Thymus (tissue), 11 donors: ENCODE results near the gene ANAPC2. TPM values are rescaled to one million over a fixed set of nuclear protein-coding genes. Genes with fewer than 3 reads are reported as not detected.
A peak's percentile ranks its signal among the peaks of the same experiment; 100 is the strongest.

Experiments used
- DNase-seq, 9 donors: peaks; one replicate each; pipeline ENCODE4 v3.0.0-alpha.2; 2013; ENCODE audit warnings: low spot score in 9 of 9, low read depth in 6 of 9, missing footprints in 1 of 9
- H3K27ac ChIP-seq, 2 donors: one replicate each; pipeline ENCODE4 v1.5.1; 2013; ENCODE audit warnings: control low read depth in 1 of 2, low read depth in 1 of 2, low read length in 1 of 2, mild to moderate bottlenecking in 1 of 2, moderate library complexity in 1 of 2
- H3K27me3 ChIP-seq, 2 donors: one replicate each; pipeline ENCODE4 v1.5.1; 2013; ENCODE audit warnings: low read length in 1 of 2; ENCODE audit not compliant: control insufficient read depth in 2 of 2, insufficient read depth in 1 of 2
- H3K36me3 ChIP-seq, 2 donors: one replicate each; pipeline ENCODE4 v1.5.1; 2013; ENCODE audit warnings: low read length in 1 of 2, mild to moderate bottlenecking in 1 of 2, moderate library complexity in 1 of 2; ENCODE audit not compliant: control insufficient read depth in 2 of 2, insufficient read depth in 2 of 2
- H3K4me1 ChIP-seq, 2 donors: one replicate each; pipeline ENCODE4 v1.5.1; 2013; ENCODE audit warnings: low read length in 2 of 2; ENCODE audit not compliant: control insufficient read depth in 2 of 2, insufficient read depth in 2 of 2
- H3K4me3 ChIP-seq, 2 donors: one replicate each; pipeline ENCODE4 v1.5.1; 2013; ENCODE audit warnings: low read length in 2 of 2, control low read depth in 1 of 2, mild to moderate bottlenecking in 1 of 2
- H3K9me3 ChIP-seq, 2 donors: one replicate each; pipeline ENCODE4 v1.5.1; 2013; ENCODE audit warnings: low read length in 1 of 2, mild to moderate bottlenecking in 1 of 2; ENCODE audit not compliant: control insufficient read depth in 2 of 2, insufficient read depth in 1 of 2
- WGBS: extraction: QIAGEN DNeasy Blood & Tissue Kit; methylation state at CpG from one replicate; pipeline ENCODE4 v1.1.7; 2013; 5-methylcytosine and 5-hydroxymethylcytosine counted together
- polyA plus RNA-seq: library from polyadenylated mRNA; stranded (reverse); fragments of 200-250 nt; gene quantifications from one replicate; pipeline ENCODE4 v1.2.3, GENCODE V29; 2013
- total RNA-seq: library from RNA; stranded (reverse); fragments of 120-200 nt; gene quantifications from one replicate; pipeline ENCODE4 v1.2.4, GENCODE V29; 2013
- donor health status: healthy.

ANAPC2 gene
- total and polyA plus RNA-seq, 2 donors: 19.1 to 69.4 TPM

GRCh38 chr9:137172901-137173795, 15.2 kb downstream of the ANAPC2 start:
- Histone ChIP-seq H3K27me3 (peaks cover 31 to 76% of the 10 kb centered on the region in 2 donors), H3K27ac (peak overlapping the region in 1 of 2 donors; percentile 26), H3K4me1 (peaks cover 46 to 55% of the 10 kb centered on the region in 2 donors), H3K4me3 (no peak overlapping the region), H3K9me3 (no peaks in the 10 kb centered on the region), H3K36me3 (peaks cover under 1 to 13% of the 10 kb centered on the region in 2 donors)
- no peak for DNase-seq
- WGBS: 18% methylated on average over 21 of the region's 21 CpGs

GRCh38 chr9:137171149-137171900, 17.0 kb downstream of the ANAPC2 start:
- WGBS: 79% methylated on average over 22 of the region's 22 CpGs
- H3K27ac ChIP-seq: no peak overlapping the region
- H3K4me3 ChIP-seq: no peak overlapping the region
- peaks cover 47 to 55% of the 10 kb centered on the region in 2 donors for H3K4me1 ChIP-seq
- DNase-seq: no peak
- no peaks in the 10 kb centered on the region for H3K9me3 ChIP-seq
- peaks cover 49 to 94% of the 10 kb centered on the region in 2 donors for H3K27me3 ChIP-seq
- H3K36me3 ChIP-seq: no peaks in the 10 kb centered on the region

- Histone ChIP-seq H3K4me3 (no peak overlapping the region), H3K4me1 (peaks cover 45 to 48% of the 10 kb centered on the region in 2 donors), H3K9me3 (no peaks in the 10 kb centered on the region), H3K27ac (no peak overlapping the region), H3K27me3 (peaks cover 54 to 98% of the 10 kb centered on the region in 2 donors), H3K36me3 (no peaks in the 10 kb centered on the region)
- no peak for DNase-seq
- 68% methylated on average over 14 of the region's 14 CpGs for WGBS
These were observed 17.7 kb downstream of the ANAPC2 start for GRCh38 chr9:137170486-137171148.

- Histone ChIP-seq H3K27me3 (peaks cover 56 to 98% of the 10 kb centered on the region in 2 donors), H3K4me3 (peak within 1 kb of the TSS in 1 of 2 donors; percentile 17), H3K36me3 (no peaks in the 10 kb centered on the region), H3K9me3 (no peaks in the 10 kb centered on the region), H3K4me1 (peaks cover 38 to 41% of the 10 kb centered on the region in 2 donors), H3K27ac (no peak within 1 kb of the TSS)
- 25% methylated on average over 41 of the region's 41 CpGs for WGBS
- no peak for DNase-seq
These were observed 18.4 kb downstream of the ANAPC2 start, which contains the start of gene LRRC26 for GRCh38 chr9:137169896-137170358. LRRC26 (minus strand) TSS chr9:137170051; CDS start chr9:137169943, 108 bp downstream.

- H3K36me3 ChIP-seq: no peaks in the 10 kb centered on the region
- H3K27me3 ChIP-seq: peaks cover 60 to 100% of the 10 kb centered on the region in 2 donors
- H3K4me1 ChIP-seq: peaks cover 32 to 35% of the 10 kb centered on the region in 2 donors
- DNase-seq: no peak
- WGBS: under 1% methylated on average over 124 of the region's 124 CpGs
- peak overlapping the region in 1 of 2 donors; percentile 17 for H3K4me3 ChIP-seq
- no peaks in the 10 kb centered on the region for H3K9me3 ChIP-seq
- H3K27ac ChIP-seq: no peak overlapping the region
These were observed 19.2 kb downstream of the ANAPC2 start for GRCh38 chr9:137168904-137169856.

- under 1% methylated on average over 36 of the region's 36 CpGs for WGBS
- H3K36me3 ChIP-seq: no peaks in the 10 kb centered on the region
- peaks cover 63 to 100% of the 10 kb centered on the region in 2 donors for H3K27me3 ChIP-seq
- no peak overlapping the region for H3K27ac ChIP-seq
- DNase-seq: no peak
- peaks cover 26 to 28% of the 10 kb centered on the region in 2 donors for H3K4me1 ChIP-seq
- no peaks in the 10 kb centered on the region for H3K9me3 ChIP-seq
- H3K4me3 ChIP-seq: peak overlapping the region in 1 of 2 donors; percentile 17
These were observed 19.8 kb downstream of the ANAPC2 start for GRCh38 chr9:137168573-137168903.

- WGBS: 9% methylated on average over 57 of the region's 57 CpGs
- H3K4me1 ChIP-seq: peaks cover 21 to 28% of the 10 kb centered on the region in 2 donors
- H3K27ac ChIP-seq: no peak overlapping the region
- no peaks in the 10 kb centered on the region for H3K36me3 ChIP-seq
- peaks cover 63 to 100% of the 10 kb centered on the region in 2 donors for H3K27me3 ChIP-seq
- H3K4me3 ChIP-seq: peak overlapping the region in 1 of 2 donors; percentile 17
- DNase-seq: no peak
- H3K9me3 ChIP-seq: no peaks in the 10 kb centered on the region
These were observed 20.4 kb downstream of the ANAPC2 start for GRCh38 chr9:137167747-137168572.
